Muscle of arm (tissue), 12 donors: Measurements from ENCODE around the gene NEDD4L. TPM values are rescaled to one million over a fixed set of nuclear protein-coding genes. Genes with fewer than 3 reads are reported as not detected.
A peak's percentile ranks its signal among the peaks of the same experiment; 100 is the strongest.

ENCODE experiments used
- DNase-seq: peaks from one replicate; pipeline ENCODE4 v3.0.0-alpha.2; 2013
- polyA plus RNA-seq, 12 donors: library from polyadenylated mRNA; unstranded; fragments of 120-200 nt; gene quantifications; one replicate each; pipeline ENCODE4 v1.2.1, GENCODE V29; 2013; ENCODE audit not compliant: insufficient read length in 12 of 12

NEDD4L gene
- polyA plus RNA-seq, 12 donors, result 32.9 to 61.7 (median 43.5) TPM; not detected in 1

GRCh38 chr18:58396144-58396543, 352.1 kb downstream of the NEDD4L start:
- DNase-seq, result no peak

GRCh38 chr18:58396966-58397365, 352.9 kb downstream of the NEDD4L start:
- DNase-seq, result no peak

GRCh38 chr18:58397385-58398132, 353.5 kb downstream of the NEDD4L start:
- no peak for DNase-seq

GRCh38 chr18:58398648-58399398, 354.8 kb downstream of the NEDD4L start:
- DNase-seq, result no peak

GRCh38 chr18:58400331-58400870, 356.4 kb downstream of the NEDD4L start:
- DNase-seq, result no peak

- DNase-seq, result no peak
Measured at GRCh38 chr18:58401191-58401590, 357.2 kb downstream of the NEDD4L start.

- peak; percentile 46 for DNase-seq
Measured at GRCh38 chr18:58402247-58402646, 358.2 kb downstream of the NEDD4L start.

GRCh38 chr18:58402951-58403702, 359.1 kb downstream of the NEDD4L start:
- no peak for DNase-seq

- DNase-seq, result no peak
Measured at GRCh38 chr18:58403799-58404455, 359.9 kb downstream of the NEDD4L start.

GRCh38 chr18:58405107-58405898, 361.3 kb downstream of the NEDD4L start:
- no peak for DNase-seq

- no peak for DNase-seq
Measured at GRCh38 chr18:58407263-58407648, 363.2 kb downstream of the NEDD4L start.

- no peak for DNase-seq
Measured at GRCh38 chr18:58407649-58408407, 363.8 kb downstream of the NEDD4L start.

GRCh38 chr18:58408665-58409064, 364.6 kb downstream of the NEDD4L start:
- DNase-seq, result no peak

- no peak for DNase-seq
Measured at GRCh38 chr18:58409802-58410445, 365.9 kb downstream of the NEDD4L start.

- DNase-seq, result no peak
Measured at GRCh38 chr18:58411323-58411722, 367.3 kb downstream of the NEDD4L start.

GRCh38 chr18:58412844-58413666, 369.0 kb downstream of the NEDD4L start:
- no peak for DNase-seq

GRCh38 chr18:58413667-58414628, 369.9 kb downstream of the NEDD4L start:
- no peak for DNase-seq
